K562 (cell line): ENCODE data around the gene PTPRE. TPM values are rescaled to one million over a fixed set of nuclear protein-coding genes. Genes with fewer than 3 reads are reported as not detected.

Source experiments
- ATAC-seq: fragments of 200-7000 bp; cut with Tn5 transposase; 3 replicates; pipeline ENCODE4 v1.9.1; 2020; ENCODE audit warnings: moderate library complexity
- BruUV-seq: library from RNA; stranded (reverse); fragments of 400-500 nt; replicated peaks from 2 replicates; lab custom pipeline; 2021; lab: Mats Ljungman, UMichigan
- CTCF ChIA-PET: fragments of 300-600 bp; formaldehyde crosslinking; extraction: SDS; loops from one replicate; lab custom pipeline; 2021; ENCODE audit warnings: low intra/inter-chr PET ratio; lab: Yijun Ruan, JAX
- POLR2A ChIA-PET: fragments of 300-600, 350-650 bp; sonication (Branson Sonifier 250); formaldehyde crosslinking; extraction: SDS; loops from one replicate; lab custom pipeline; 2021; ENCODE audit warnings: antibody characterized with exemption, inconsistent platforms; lab: Yijun Ruan, JAX
- DNase-seq, 4 experiments: peaks; one replicate each; pipeline versions ENCODE4 v3.0.0 to v3.0.0-alpha.2; 2011 to 2018; ENCODE audit warnings: low spot score in 3 of 4, mixed read lengths in 3 of 4; ENCODE audit errors: extremely low read depth in 1 of 4
- FAIRE-seq: peaks from 2 replicates; lab custom pipeline; 2011; peaks lifted over from hg19 to GRCh38; lab: Jason Lieb, UNC
- H2AFZ ChIP-seq: 2 replicates; pipeline ENCODE4 v1.6.0; 2011; ENCODE audit warnings: low read depth, low read length, control low read depth, inconsistent platforms
- H3K27ac ChIP-seq: fragments of 200-600 bp; 3 replicates; pipeline ENCODE4 v1.8.0; 2011; ENCODE audit warnings: low read depth, mild to moderate bottlenecking, control low read depth, inconsistent platforms, low read length, moderate library complexity, mixed read lengths; ENCODE audit errors: extremely low read depth
- H3K27me3 ChIP-seq, 2 experiments: fragments of 300-600 bp in 1 of 2; 2 replicates in 1 of 2; 3 replicates in 1 of 2; pipeline versions ENCODE4 v1.6.0 to v1.8.0; 2011; ENCODE audit warnings: inconsistent platforms in 2 of 2, low read length in 2 of 2, mild to moderate bottlenecking in 1 of 2, mixed read lengths in 1 of 2, moderate library complexity in 1 of 2; ENCODE audit not compliant: control insufficient read depth in 2 of 2, insufficient read depth in 2 of 2
- H3K36me3 ChIP-seq: fragments of 300-600 bp; 3 replicates; pipeline ENCODE4 v1.8.0; 2011; ENCODE audit warnings: mild to moderate bottlenecking, low read length, inconsistent platforms; ENCODE audit not compliant: control insufficient read depth, insufficient read depth
- H3K4me1 ChIP-seq, 2 experiments: fragments of 200-600 bp in 1 of 2; replicated peaks in 1 of 2; 2 replicates in 1 of 2; 3 replicates in 1 of 2; pipeline versions ENCODE4 v1.5.1 to v1.8.0; 2011; ENCODE audit warnings: inconsistent platforms in 2 of 2, low read length in 2 of 2, mild to moderate bottlenecking in 1 of 2, mixed read lengths in 1 of 2, moderate library complexity in 1 of 2; ENCODE audit not compliant: control insufficient read depth in 2 of 2, insufficient read depth in 2 of 2
- H3K4me2 ChIP-seq: 2 replicates; pipeline ENCODE4 v1.6.1; 2011; ENCODE audit warnings: low read length, control low read depth, inconsistent platforms, mixed read lengths; ENCODE audit not compliant: insufficient read depth
- H3K4me3 ChIP-seq: fragments of 200-600 bp; sonication (generic), shearing (Covaris generic); 2 replicates; pipeline ENCODE4 v1.5.1; 2016; ENCODE audit warnings: control low read depth, inconsistent platforms
- H3K79me2 ChIP-seq: fragments of 200-600 bp; 3 replicates; pipeline ENCODE4 v1.8.0; 2011; ENCODE audit warnings: low read length, inconsistent platforms; ENCODE audit not compliant: control insufficient read depth, insufficient read depth
- H3K9ac ChIP-seq, 2 experiments: 2 replicates each; pipeline versions ENCODE4 v1.6.0 to v1.6.1; 2011; ENCODE audit warnings: low read depth in 2 of 2, low read length in 2 of 2, control low read depth in 1 of 2, inconsistent platforms in 1 of 2, mild to moderate bottlenecking in 1 of 2, mixed read lengths in 1 of 2; ENCODE audit not compliant: insufficient read depth in 1 of 2
- H3K9me1 ChIP-seq: one replicate; pipeline ENCODE4 v1.6.0; 2011; ENCODE audit warnings: inconsistent platforms, mild to moderate bottlenecking, low read length, moderate library complexity; ENCODE audit not compliant: control insufficient read depth, insufficient read depth
- H3K9me3 ChIP-seq: replicated peaks from 2 replicates; pipeline ENCODE4 v1.5.1; 2011; ENCODE audit warnings: low read depth, low read length, inconsistent platforms; ENCODE audit not compliant: control insufficient read depth, insufficient read depth
- H4K20me1 ChIP-seq: replicated peaks from 2 replicates; pipeline ENCODE4 v1.6.1; 2011; ENCODE audit warnings: low read length, inconsistent platforms, mixed read lengths; ENCODE audit not compliant: control insufficient read depth, insufficient read depth
- DACH1 ChIP-seq: fragments of 450-650 bp; IDR thresholded peaks from 2 replicates; pipeline ENCODE4 v1.6.1; 2018; ENCODE audit not compliant: partially characterized antibody
- FOS ChIP-seq: IDR thresholded peaks from 3 replicates; pipeline ENCODE4 v1.6.1; 2011; ENCODE audit not compliant: insufficient read length; ENCODE audit errors: extremely low read depth
- MAFG ChIP-seq: fragments of 450-650 bp; conservative IDR thresholded peaks from 2 replicates; pipeline ENCODE4 v1.6.1; 2016; ENCODE audit warnings: missing genetic modification characterization, missing compliant biosample characterization
- NFYB ChIP-seq: IDR thresholded peaks from 2 replicates; pipeline ENCODE4 v1.6.1; 2011; ENCODE audit warnings: mild to moderate bottlenecking, moderate library complexity; ENCODE audit not compliant: insufficient read length; ENCODE audit errors: extremely low read depth
- NRF1 ChIP-seq, 2 experiments: fragments of 450-650 bp; IDR thresholded peaks in 1 of 2; conservative IDR thresholded peaks in 1 of 2; 2 replicates each; pipeline ENCODE4 v1.6.1; 2014; ENCODE audit warnings: mild to moderate bottlenecking in 2 of 2
- PHF21A ChIP-seq: fragments of 450-650 bp; IDR thresholded peaks from 2 replicates; pipeline ENCODE4 v1.6.1; 2017; ENCODE audit warnings: low read depth, borderline replicate concordance
- TEAD2 ChIP-seq: fragments of 450-650 bp; IDR thresholded peaks from 2 replicates; pipeline ENCODE4 v1.6.1; 2016; ENCODE audit warnings: missing genetic modification characterization, control low read depth, missing compliant biosample characterization
- ZNF133 ChIP-seq: fragments of 250-450 bp; sonication (Bioruptor Pico); IDR thresholded peaks from 2 replicates; pipeline ENCODE4 v1.4.0; 2020; ENCODE audit warnings: mild to moderate bottlenecking
- WGBS: fragments of 100-300 bp; shearing (Covaris generic); methylation state at CpG from one replicate; pipeline ENCODE4 v1.1.6; 2016; ENCODE audit warnings: low coverage, mixed read lengths; ENCODE audit not compliant: insufficient coverage; ENCODE audit errors: missing lambda C conversion rate; 5-methylcytosine and 5-hydroxymethylcytosine counted together
- in situ Hi-C: fragments of 300-500 bp; cut with MboI; formaldehyde crosslinking; loops from 4 replicates; pipeline ENCODE4 v1.15.0; 2018; ENCODE audit warnings: inconsistent platforms, mixed read lengths
- intact Hi-C: fragments of 100-400 bp; cut with micrococcal nuclease; formaldehyde crosslinking; loops from 2 replicates; pipeline ENCODE4 v1.14.2; 2022
- polyA plus RNA-seq, 8 experiments: library from polyadenylated mRNA; depleted of rRNA in 4 of 8; stranded (reverse) in 5 of 8; unstranded in 3 of 8; fragments of >200 nt; fragmentation: Nextera tagmentation in 2 of 8; fragmentation: Illumina TruSeq in 1 of 8; extraction: Ambion mirVana in 2 of 8; extraction: Trizol in 1 of 8; gene quantifications; 2 replicates each; pipeline versions ENCODE4 v1.2.1 to v1.2.3, GENCODE V29; 2011 to 2014; ENCODE audit warnings: inconsistent platforms in 1 of 8, missing spikeins in 1 of 8
- total RNA-seq, 7 experiments: library from RNA; depleted of rRNA in 6 of 7; stranded (reverse); fragments of >200 nt in 6 of 7; fragmentation: Illumina TruSeq in 2 of 7; extraction: Trizol in 2 of 7; gene quantifications; 2 replicates each; pipeline versions ENCODE4 v1.2.1 to v1.2.3, GENCODE V29; 2011 to 2021; ENCODE audit warnings: low replicate concordance in 1 of 7
- TF ChIP-seq, protein P1 (sequence below): fragments of 450-650 bp; formaldehyde crosslinking; IDR thresholded peaks from 2 replicates; pipeline ENCODE4 v1.4.0; 2022; ENCODE audit warnings: missing genetic modification characterization
- TF ChIP-seq, protein P2 (sequence below): fragments of 450-650 bp; IDR thresholded peaks from 2 replicates; pipeline ENCODE4 v1.6.1; 2017; ENCODE audit warnings: mild to moderate bottlenecking, moderate library complexity
- TF ChIP-seq, protein P3 (sequence below): sonication (generic); formaldehyde crosslinking; IDR thresholded peaks from 2 replicates; pipeline ENCODE4 v1.8.0; 2022; ENCODE audit warnings: mild to moderate bottlenecking, missing genetic modification reagents
- TF ChIP-seq, protein P4 (sequence below), 2 experiments: fragments of 450-650 bp; IDR thresholded peaks; 2 replicates each; pipeline ENCODE4 v1.6.1; 2018; ENCODE audit warnings: mild to moderate bottlenecking in 2 of 2, low read depth in 1 of 2; ENCODE audit not compliant: partially characterized antibody in 2 of 2

The PTPRE gene
- total and polyA plus RNA-seq, 9 of the 15 experiments (the other 6 are each of a cell fraction or from before 2014, with no cell fraction given) = 0.01 to 0.13 (median 0.04) TPM; not detected in 4

DNA sequence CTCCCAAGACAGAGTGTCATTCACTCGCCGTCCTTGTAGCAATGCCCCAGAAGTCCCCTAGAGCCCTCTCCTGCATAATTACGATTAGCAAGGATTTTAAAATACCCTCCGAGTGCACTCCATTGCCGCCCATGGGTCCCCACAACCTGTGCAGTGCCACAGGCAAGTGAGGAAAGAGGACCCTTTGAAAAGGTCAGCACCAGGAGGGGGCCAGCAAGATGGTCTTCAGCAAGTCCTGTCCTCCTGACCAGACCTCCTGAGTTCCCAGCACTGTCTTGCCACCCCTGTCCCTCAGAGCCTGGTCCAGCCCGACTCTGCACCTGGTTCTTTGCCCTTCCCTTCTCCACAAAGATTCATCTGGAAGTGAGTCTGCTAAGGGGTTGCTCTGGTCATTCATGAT lies 46.3 kb upstream of the PTPRE start:
- Histone ChIP-seq H3K4me2 (no peak overlapping the region), H3K4me1 (no peaks in the 10 kb centered on the region), H3K9ac (no peak overlapping the region), H3K9me1 (no peaks in the 10 kb centered on the region), H3K9me3 (no peaks in the 10 kb centered on the region), H3K36me3 (no peaks in the 10 kb centered on the region), H3K27ac (no peak overlapping the region), H3K4me3 (no peak overlapping the region), H4K20me1 (no peaks in the 10 kb centered on the region), H2AFZ (no peak overlapping the region), H3K79me2 (no peaks in the 10 kb centered on the region), H3K27me3 (no peaks in the 10 kb centered on the region)
- WGBS = 0% methylated on average over 3 of the region's 6 CpGs
- TF ChIP-seq, protein P1, sequence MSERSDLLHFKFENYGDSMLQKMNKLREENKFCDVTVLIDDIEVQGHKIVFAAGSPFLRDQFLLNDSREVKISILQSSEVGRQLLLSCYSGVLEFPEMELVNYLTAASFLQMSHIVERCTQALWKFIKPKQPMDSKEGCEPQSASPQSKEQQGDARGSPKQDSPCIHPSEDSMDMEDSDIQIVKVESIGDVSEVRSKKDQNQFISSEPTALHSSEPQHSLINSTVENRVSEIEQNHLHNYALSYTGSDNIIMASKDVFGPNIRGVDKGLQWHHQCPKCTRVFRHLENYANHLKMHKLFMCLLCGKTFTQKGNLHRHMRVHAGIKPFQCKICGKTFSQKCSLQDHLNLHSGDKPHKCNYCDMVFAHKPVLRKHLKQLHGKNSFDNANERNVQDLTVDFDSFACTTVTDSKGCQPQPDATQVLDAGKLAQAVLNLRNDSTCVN = no peak
- no peak for TF ChIP-seq NRF1 (conservative IDR thresholded peaks at IDR 0.05 in 1 of 2, IDR thresholded peaks at IDR 0.05 in 1 of 2)
- TF ChIP-seq, protein P2, sequence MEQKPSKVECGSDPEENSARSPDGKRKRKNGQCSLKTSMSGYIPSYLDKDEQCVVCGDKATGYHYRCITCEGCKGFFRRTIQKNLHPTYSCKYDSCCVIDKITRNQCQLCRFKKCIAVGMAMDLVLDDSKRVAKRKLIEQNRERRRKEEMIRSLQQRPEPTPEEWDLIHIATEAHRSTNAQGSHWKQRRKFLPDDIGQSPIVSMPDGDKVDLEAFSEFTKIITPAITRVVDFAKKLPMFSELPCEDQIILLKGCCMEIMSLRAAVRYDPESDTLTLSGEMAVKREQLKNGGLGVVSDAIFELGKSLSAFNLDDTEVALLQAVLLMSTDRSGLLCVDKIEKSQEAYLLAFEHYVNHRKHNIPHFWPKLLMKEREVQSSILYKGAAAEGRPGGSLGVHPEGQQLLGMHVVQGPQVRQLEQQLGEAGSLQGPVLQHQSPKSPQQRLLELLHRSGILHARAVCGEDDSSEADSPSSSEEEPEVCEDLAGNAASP = no peak
- TF ChIP-seq DACH1 = no peak
- no peak for TF ChIP-seq MAFG (tag)
- no peak for TF ChIP-seq ZNF133
- TF ChIP-seq NFYB = no peak
- TF ChIP-seq PHF21A = no peak
- TF ChIP-seq, protein P3, sequence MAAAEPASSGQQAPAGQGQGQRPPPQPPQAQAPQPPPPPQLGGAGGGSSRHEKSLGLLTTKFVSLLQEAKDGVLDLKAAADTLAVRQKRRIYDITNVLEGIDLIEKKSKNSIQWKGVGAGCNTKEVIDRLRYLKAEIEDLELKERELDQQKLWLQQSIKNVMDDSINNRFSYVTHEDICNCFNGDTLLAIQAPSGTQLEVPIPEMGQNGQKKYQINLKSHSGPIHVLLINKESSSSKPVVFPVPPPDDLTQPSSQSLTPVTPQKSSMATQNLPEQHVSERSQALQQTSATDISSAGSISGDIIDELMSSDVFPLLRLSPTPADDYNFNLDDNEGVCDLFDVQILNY (CRISPR knock-in tag) = no peak
- TF ChIP-seq, protein P4, sequence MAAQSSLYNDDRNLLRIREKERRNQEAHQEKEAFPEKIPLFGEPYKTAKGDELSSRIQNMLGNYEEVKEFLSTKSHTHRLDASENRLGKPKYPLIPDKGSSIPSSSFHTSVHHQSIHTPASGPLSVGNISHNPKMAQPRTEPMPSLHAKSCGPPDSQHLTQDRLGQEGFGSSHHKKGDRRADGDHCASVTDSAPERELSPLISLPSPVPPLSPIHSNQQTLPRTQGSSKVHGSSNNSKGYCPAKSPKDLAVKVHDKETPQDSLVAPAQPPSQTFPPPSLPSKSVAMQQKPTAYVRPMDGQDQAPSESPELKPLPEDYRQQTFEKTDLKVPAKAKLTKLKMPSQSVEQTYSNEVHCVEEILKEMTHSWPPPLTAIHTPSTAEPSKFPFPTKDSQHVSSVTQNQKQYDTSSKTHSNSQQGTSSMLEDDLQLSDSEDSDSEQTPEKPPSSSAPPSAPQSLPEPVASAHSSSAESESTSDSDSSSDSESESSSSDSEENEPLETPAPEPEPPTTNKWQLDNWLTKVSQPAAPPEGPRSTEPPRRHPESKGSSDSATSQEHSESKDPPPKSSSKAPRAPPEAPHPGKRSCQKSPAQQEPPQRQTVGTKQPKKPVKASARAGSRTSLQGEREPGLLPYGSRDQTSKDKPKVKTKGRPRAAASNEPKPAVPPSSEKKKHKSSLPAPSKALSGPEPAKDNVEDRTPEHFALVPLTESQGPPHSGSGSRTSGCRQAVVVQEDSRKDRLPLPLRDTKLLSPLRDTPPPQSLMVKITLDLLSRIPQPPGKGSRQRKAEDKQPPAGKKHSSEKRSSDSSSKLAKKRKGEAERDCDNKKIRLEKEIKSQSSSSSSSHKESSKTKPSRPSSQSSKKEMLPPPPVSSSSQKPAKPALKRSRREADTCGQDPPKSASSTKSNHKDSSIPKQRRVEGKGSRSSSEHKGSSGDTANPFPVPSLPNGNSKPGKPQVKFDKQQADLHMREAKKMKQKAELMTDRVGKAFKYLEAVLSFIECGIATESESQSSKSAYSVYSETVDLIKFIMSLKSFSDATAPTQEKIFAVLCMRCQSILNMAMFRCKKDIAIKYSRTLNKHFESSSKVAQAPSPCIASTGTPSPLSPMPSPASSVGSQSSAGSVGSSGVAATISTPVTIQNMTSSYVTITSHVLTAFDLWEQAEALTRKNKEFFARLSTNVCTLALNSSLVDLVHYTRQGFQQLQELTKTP (IDR thresholded peaks at IDR 0.05; ENCODE audit: low read depth in 1 of 2, partially characterized antibody in 2 of 2) = no peak
- TF ChIP-seq TEAD2 (tag) = no peak
- no peak for TF ChIP-seq FOS
- in situ Hi-C loops = no loop called here
- CTCF ChIA-PET = no interaction called here
- BruUV-seq = no TSS peak
- no peak for FAIRE-seq
- no peak for DNase-seq
- ATAC-seq = no peak
- intact Hi-C loops = no loop called here
- POLR2A ChIA-PET = no interaction called here
